Caco-2 (cell line): ENCODE data around the gene APOLD1. TPM values are rescaled to one million over a fixed set of nuclear protein-coding genes. Genes with fewer than 3 reads are reported as not detected.

Source experiments
- BruUV-seq: library from RNA; stranded (reverse); fragments of 400-500 nt; replicated peaks from 2 replicates; lab custom pipeline; 2021; lab: Mats Ljungman, UMichigan
- CTCF ChIA-PET: fragments of 300-600 bp; sonication (Branson Sonifier 250); formaldehyde crosslinking; loops from one replicate; lab custom pipeline; 2022; ENCODE audit warnings: antibody characterized with exemption; lab: Charles Lee
- POLR2A ChIA-PET: fragments of 300-600 bp; sonication (Branson Sonifier 250); formaldehyde crosslinking; loops from one replicate; lab custom pipeline; 2022; ENCODE audit warnings: antibody characterized with exemption; lab: Charles Lee
- DNase-seq, 2 experiments: peaks; one replicate each; pipeline versions ENCODE4 v3.0.0 to v3.0.0-alpha.2; 2020 to 2022
- H3K27me3 ChIP-seq: replicated peaks from 2 replicates; pipeline ENCODE4 v1.6.0; 2011; ENCODE audit warnings: low read length; ENCODE audit not compliant: control insufficient read depth, insufficient read depth
- H3K36me3 ChIP-seq: 2 replicates; pipeline ENCODE4 v1.5.1; 2011; ENCODE audit warnings: low read length; ENCODE audit not compliant: control insufficient read depth, insufficient read depth
- H3K4me1 ChIP-seq: fragments of 250-450 bp; sonication (Bioruptor Pico); 2 replicates; pipeline ENCODE4 v1.5.1; 2020; ENCODE audit warnings: mild to moderate bottlenecking
- H3K4me3 ChIP-seq: 2 replicates; pipeline ENCODE4 v1.5.1; 2011; ENCODE audit warnings: low read depth, mild to moderate bottlenecking, control low read depth, low read length
- H3K9me3 ChIP-seq: fragments of 250-450 bp; sonication (Bioruptor Pico); 2 replicates; pipeline ENCODE4 v1.5.1; 2020; ENCODE audit warnings: mild to moderate bottlenecking, moderate library complexity
- H3K27ac Mint-ChIP-seq: one replicate; pipeline ENCODE4 v1.8.0; 2022; ENCODE audit warnings: mixed read lengths; ENCODE audit not compliant: unreplicated experiment
- H3K27me3 Mint-ChIP-seq: one replicate; pipeline ENCODE4 v1.8.0; 2022; ENCODE audit warnings: mixed read lengths; ENCODE audit not compliant: insufficient read depth, unreplicated experiment
- H3K36me3 Mint-ChIP-seq: one replicate; pipeline ENCODE4 v1.8.0; 2022; ENCODE audit warnings: mild to moderate bottlenecking, mixed read lengths; ENCODE audit not compliant: insufficient read depth, unreplicated experiment
- H3K4me1 Mint-ChIP-seq: one replicate; pipeline ENCODE4 v1.8.0; 2022; ENCODE audit warnings: low read depth, mixed read lengths; ENCODE audit not compliant: unreplicated experiment
- H3K4me3 Mint-ChIP-seq: one replicate; pipeline ENCODE4 v1.8.0; 2022; ENCODE audit warnings: mild to moderate bottlenecking, moderate library complexity, mixed read lengths; ENCODE audit not compliant: unreplicated experiment
- H3K9me3 Mint-ChIP-seq: one replicate; pipeline ENCODE4 v1.8.0; 2022; ENCODE audit warnings: mixed read lengths; ENCODE audit not compliant: unreplicated experiment
- CTCF ChIP-seq, 2 experiments: fragments of 200-600 bp in 1 of 2; IDR thresholded peaks; 1 replicate in 1 of 2; 2 replicates in 1 of 2; pipeline versions ENCODE4 v1.5.1 to v1.8.0; 2011 to 2022; ENCODE audit warnings: antibody characterized with exemption in 1 of 2, control low read depth in 1 of 2, inconsistent platforms in 1 of 2, low read depth in 1 of 2, low read length in 1 of 2, mild to moderate bottlenecking in 1 of 2, moderate library complexity in 1 of 2; ENCODE audit not compliant: insufficient read depth in 1 of 2, severe bottlenecking in 1 of 2, unreplicated experiment in 1 of 2
- intact Hi-C: fragments of 100-400 bp; cut with micrococcal nuclease; formaldehyde crosslinking; loops from one replicate; pipeline ENCODE4 v1.10.0; 2022; ENCODE audit not compliant: unreplicated experiment
- total RNA-seq: library from RNA; stranded (reverse); gene quantifications from 2 replicates; pipeline ENCODE4 v1.2.3, GENCODE V29; 2022

APOLD1 gene
- total RNA-seq, 1 experiment from 2014 or later, result 4.1 TPM

- POLR2A ChIA-PET, result no interaction called here
- Histone ChIP-seq H3K27me3 (no peaks in the 10 kb centered on the region), H3K4me1 (peaks cover 64% of the 10 kb centered on the region), H3K9me3 (no peaks in the 10 kb centered on the region), H3K36me3 (peaks cover 9% of the 10 kb centered on the region), H3K4me3 (no peak overlapping the region)
- no peak for DNase-seq
- CTCF ChIA-PET, result interaction anchor here (0.5 kb wide), 1 partner anchor 68 kb away, joined by 4 read pairs; no protein-coding TSS in a partner anchor
- intact Hi-C loops, result loop anchor here (1.0 kb wide), 1 partner anchor 48 kb away; no protein-coding TSS in a partner anchor
- Mint-ChIP-seq H3K27me3 (no peaks in the 10 kb centered on the region), H3K9me3 (no peaks in the 10 kb centered on the region), H3K4me3 (no peak overlapping the region), H3K4me1 (peaks cover 39% of the 10 kb centered on the region), H3K27ac (peak overlapping the region; percentile 47), H3K36me3 (peaks cover 87% of the 10 kb centered on the region)
- BruUV-seq, result TSS peak; percentile 13
- no peak for TF ChIP-seq CTCF (IDR thresholded peaks at IDR 0.05; ENCODE audit: insufficient read depth in 1 of 2, low read depth in 1 of 2, low read length in 1 of 2, severe bottlenecking in 1 of 2, unreplicated experiment in 1 of 2)
These were observed 38.4 kb downstream of the APOLD1 start for GRCh38 chr12:12823811-12824210.

- H3K4me3 ChIP-seq, result no peak overlapping the region
- Mint-ChIP-seq H3K36me3 (peaks cover 47% of the 10 kb centered on the region), H3K4me3 (peak overlapping the region; percentile 38), H3K27ac (peak overlapping the region; percentile 87), H3K9me3 (peaks cover 10% of the 10 kb centered on the region), H3K4me1 (peaks cover 57% of the 10 kb centered on the region), H3K27me3 (no peaks in the 10 kb centered on the region)
- CTCF ChIA-PET, result interaction anchor here (1.0 to 1.2 kb wide), 3 partner anchors 36 to 81 kb away, joined by 3 to 9 read pairs (median 3); partner anchors contain the start of gene GPRC5A
- POLR2A ChIA-PET, result interaction anchor here (0.5 to 3.2 kb wide), 5 partner anchors 25 to 60 kb away, joined by 3 to 26 read pairs (median 5); partner anchors contain the start of gene GPRC5A
- H3K9me3 ChIP-seq, result no peaks in the 10 kb centered on the region
- intact Hi-C loops, result loop anchor here (1.0 kb wide), 1 partner anchor 47 kb away; no protein-coding TSS in a partner anchor
- no peaks in the 10 kb centered on the region for H3K27me3 ChIP-seq
- peaks cover 8% of the 10 kb centered on the region for H3K36me3 ChIP-seq
- DNase-seq, result peak; percentile 73 to 87
- BruUV-seq, result TSS peak; percentile 60
- TF ChIP-seq CTCF (IDR thresholded peaks at IDR 0.05; ENCODE audit: insufficient read depth in 1 of 2, low read depth in 1 of 2, low read length in 1 of 2, severe bottlenecking in 1 of 2, unreplicated experiment in 1 of 2), result no peak
- peaks cover 45% of the 10 kb centered on the region for H3K4me1 ChIP-seq
These were observed 50.1 kb downstream of the APOLD1 start for GRCh38 chr12:12835378-12836146.

- no TSS peak for BruUV-seq
- peaks cover 45% of the 10 kb centered on the region for H3K4me1 ChIP-seq
- peaks cover 37% of the 10 kb centered on the region for H3K36me3 Mint-ChIP-seq
- no peak overlapping the region for H3K4me3 ChIP-seq
- H3K4me3 Mint-ChIP-seq, result no peak overlapping the region
- no peaks in the 10 kb centered on the region for H3K27me3 ChIP-seq
- H3K4me1 Mint-ChIP-seq, result peaks cover 55% of the 10 kb centered on the region
- peak overlapping the region; percentile 87 for H3K27ac Mint-ChIP-seq
- intact Hi-C loops, result no loop called here
- POLR2A ChIA-PET, result interaction anchor here (0.8 to 3.2 kb wide), 3 partner anchors 36 to 54 kb away, joined by 6 to 26 read pairs (median 15); partner anchors contain the start of gene GPRC5A
- peaks cover 6% of the 10 kb centered on the region for H3K9me3 Mint-ChIP-seq
- no peaks in the 10 kb centered on the region for H3K27me3 Mint-ChIP-seq
- CTCF ChIA-PET, result interaction anchor here (0.6 to 2.7 kb wide), 20 partner anchors 17 to 487 kb away, joined by 3 to 59 read pairs (median 4); partner anchors contain the start of genes GPRC5A and MANSC1
- TF ChIP-seq CTCF (IDR thresholded peaks at IDR 0.05; ENCODE audit: insufficient read depth in 1 of 2, low read depth in 1 of 2, low read length in 1 of 2, severe bottlenecking in 1 of 2, unreplicated experiment in 1 of 2), result no peak
- H3K36me3 ChIP-seq, result peaks cover 6% of the 10 kb centered on the region
- H3K9me3 ChIP-seq, result no peaks in the 10 kb centered on the region
- DNase-seq, result no peak
These were observed 51.1 kb downstream of the APOLD1 start for GRCh38 chr12:12836571-12836970.
